HEK293 (cell line): Measurements from ENCODE around the gene GEMIN7.

Source experiments
- ELK4 ChIP-seq: IDR thresholded peaks from 2 replicates; pipeline ENCODE4 v1.6.1; 2011; ENCODE audit warnings: mild to moderate bottlenecking, low read depth, low read length, borderline replicate concordance
- HOXA7 ChIP-seq: sonication (generic); formaldehyde crosslinking; IDR thresholded peaks from 2 replicates; pipeline ENCODE4 v1.8.1; 2022; ENCODE audit warnings: missing genetic modification reagents, borderline replicate concordance
- IKZF3 ChIP-seq: fragments of 450-650 bp; IDR thresholded peaks from 2 replicates; pipeline ENCODE4 v1.5.0; 2018; ENCODE audit warnings: missing biosample characterization, mild to moderate bottlenecking, missing genetic modification characterization, moderate library complexity
- INSM2 ChIP-seq: fragments of 450-650 bp; formaldehyde crosslinking; IDR thresholded peaks from 2 replicates; pipeline ENCODE4 v1.5.1; 2016; ENCODE audit warnings: missing biosample characterization, missing genetic modification characterization
- KLF1 ChIP-seq: fragments of 450-650 bp; formaldehyde crosslinking; IDR thresholded peaks from 2 replicates; pipeline ENCODE4 v1.5.1; 2016; ENCODE audit warnings: missing biosample characterization, missing genetic modification characterization
- KLF10 ChIP-seq: fragments of 450-650 bp; IDR thresholded peaks from 2 replicates; pipeline ENCODE4 v1.5.1; 2018; ENCODE audit warnings: missing biosample characterization, mild to moderate bottlenecking, missing genetic modification characterization
- KLF17 ChIP-seq: fragments of 450-650 bp; formaldehyde crosslinking; IDR thresholded peaks from 2 replicates; pipeline ENCODE4 v1.5.1; 2016; ENCODE audit warnings: missing biosample characterization, missing genetic modification characterization
- PRDM4 ChIP-seq: fragments of 450-650 bp; formaldehyde crosslinking; IDR thresholded peaks from 2 replicates; pipeline ENCODE4 v1.5.1; 2017; ENCODE audit warnings: missing biosample characterization, missing genetic modification characterization
- PRDM6 ChIP-seq: fragments of 450-650 bp; formaldehyde crosslinking; IDR thresholded peaks from 2 replicates; pipeline ENCODE4 v1.5.1; 2017; ENCODE audit warnings: missing biosample characterization, missing genetic modification characterization
- REST ChIP-seq: fragments of 450-650 bp; formaldehyde crosslinking; IDR thresholded peaks from 2 replicates; pipeline ENCODE4 v1.5.1; 2016; ENCODE audit warnings: missing biosample characterization, missing genetic modification characterization
- SP7 ChIP-seq: fragments of 450-650 bp; formaldehyde crosslinking; IDR thresholded peaks from 2 replicates; pipeline ENCODE4 v1.5.1; 2016; ENCODE audit warnings: missing biosample characterization, missing genetic modification characterization
- ZBTB1 ChIP-seq: fragments of 450-650 bp; formaldehyde crosslinking; IDR thresholded peaks from 2 replicates; pipeline ENCODE4 v1.5.1; 2016; ENCODE audit warnings: missing biosample characterization, missing genetic modification characterization
- ZBTB17 ChIP-seq: fragments of 450-650 bp; formaldehyde crosslinking; IDR thresholded peaks from 2 replicates; pipeline ENCODE4 v1.5.1; 2016; ENCODE audit warnings: missing biosample characterization, missing genetic modification characterization
- ZNF112 ChIP-seq: fragments of 450-650 bp; formaldehyde crosslinking; IDR thresholded peaks from 2 replicates; pipeline ENCODE4 v1.5.0; 2017; ENCODE audit warnings: missing biosample characterization, missing genetic modification characterization
- ZNF169 ChIP-seq: fragments of 450-650 bp; formaldehyde crosslinking; IDR thresholded peaks from 2 replicates; pipeline ENCODE4 v1.5.1; 2016; ENCODE audit warnings: missing biosample characterization, missing genetic modification characterization
- ZNF184 ChIP-seq: fragments of 450-650 bp; IDR thresholded peaks from 2 replicates; pipeline ENCODE4 v1.5.1; 2018; ENCODE audit warnings: missing biosample characterization, mild to moderate bottlenecking, missing genetic modification characterization
- ZNF280D ChIP-seq: fragments of 450-650 bp; formaldehyde crosslinking; IDR thresholded peaks from 2 replicates; pipeline ENCODE4 v1.5.1; 2016; ENCODE audit warnings: missing biosample characterization, missing genetic modification characterization
- ZNF514 ChIP-seq: fragments of 450-650 bp; formaldehyde crosslinking; IDR thresholded peaks from 2 replicates; pipeline ENCODE4 v1.5.1; 2016; ENCODE audit warnings: missing biosample characterization, missing genetic modification characterization
- ZNF626 ChIP-seq: fragments of 450-650 bp; sonication (Bioruptor Pico); formaldehyde crosslinking; IDR thresholded peaks from 2 replicates; pipeline ENCODE4 v1.5.1; 2018; ENCODE audit warnings: missing biosample characterization, missing genetic modification characterization, inconsistent platforms
- ZNF747 ChIP-seq: fragments of 450-650 bp; formaldehyde crosslinking; IDR thresholded peaks from 2 replicates; pipeline ENCODE4 v1.5.1; 2016; ENCODE audit warnings: missing biosample characterization, missing genetic modification characterization
- ZNF785 ChIP-seq: fragments of 450-650 bp; formaldehyde crosslinking; IDR thresholded peaks from 2 replicates; pipeline ENCODE4 v1.5.1; 2016; ENCODE audit warnings: missing biosample characterization, missing genetic modification characterization
- ZNF791 ChIP-seq: fragments of 450-650 bp; formaldehyde crosslinking; IDR thresholded peaks from 2 replicates; pipeline ENCODE4 v1.5.1; 2016; ENCODE audit warnings: missing biosample characterization, missing genetic modification characterization
- ZNF843 ChIP-seq: fragments of 450-650 bp; formaldehyde crosslinking; IDR thresholded peaks from 2 replicates; pipeline ENCODE4 v1.5.1; 2016; ENCODE audit warnings: missing biosample characterization, missing genetic modification characterization
- ZSCAN16 ChIP-seq: fragments of 450-650 bp; formaldehyde crosslinking; IDR thresholded peaks from 2 replicates; pipeline ENCODE4 v1.5.1; 2016; ENCODE audit warnings: missing biosample characterization, missing genetic modification characterization

GEMIN7 gene

GRCh38 chr19:45038931-45039893, 39.8 kb upstream of the GEMIN7 start, which contains the start of gene CLASRP (continued):
- TF ChIP-seq ZNF184 (tag by site-specific recombination) (no peak), ZNF112 (no peak), ELK4 (peak; percentile 55; the same call in 1 of the 2 replicates), ZBTB1 (tag by site-specific recombination) (no peak), ZNF791 (0 out of 2 replicates have a peak, but pooled peaks have one; percentile 44), HOXA7 (CRISPR knock-in tag) (no peak), ZNF843 (tag by site-specific recombination) (peak; percentile 53; the same call in 1 of the 2 replicates), PRDM6 (tag by site-specific recombination) (no peak), ZNF747 (tag by site-specific recombination) (no peak), ZBTB17 (peak; percentile 97), ZNF169 (tag by site-specific recombination) (no peak), PRDM4 (tag by site-specific recombination) (no peak), ZNF626 (tag by site-specific recombination) (no peak), KLF17 (tag by site-specific recombination) (peak; percentile 43; the same call in 1 of the 2 replicates), ZNF280D (tag by site-specific recombination) (no peak), IKZF3 (tag by site-specific recombination) (peak; percentile 67; the same call in 1 of the 2 replicates), KLF10 (tag by site-specific recombination) (0 out of 2 replicates have a peak, but pooled peaks have one; percentile 17), SP7 (tag by site-specific recombination) (peak; percentile 65), INSM2 (tag by site-specific recombination) (no peak), REST (tag by site-specific recombination) (no peak), ZSCAN16 (peak; percentile 38; the same call in 1 of the 2 replicates), ZNF514 (tag by site-specific recombination) (no peak), ZNF785 (tag by site-specific recombination) (0 out of 2 replicates have a peak, but pooled peaks have one; percentile 20), KLF1 (peak; percentile 83)
